Measurements from ENCODE around the gene SH3GL1. TPM values are rescaled to one million over a fixed set of nuclear protein-coding genes. Genes with fewer than 3 reads are reported as not detected.

Gene SH3GL1
- total RNA-seq, 1 experiment from 2014 or later, result 59.8 TPM

GRCh38 chr19:4319067-4319718 is 81.2 kb downstream of the SH3GL1 start:
- no peak overlapping the region for H2AFZ ChIP-seq (ENCODE audit: low read length)
- no peak overlapping the region for H3K4me3 ChIP-seq (ENCODE audit: low read length)
- ChIA-PET CTCF (no interaction called here), POLR2A (ENCODE audit: unreplicated experiment) (no interaction called here)
- DNase-seq (no peak), ATAC-seq (no peak)
- H3K79me2 ChIP-seq (ENCODE audit: low read length), result no peaks in the 10 kb centered on the region
- TF ChIP-seq CTCF (conservative IDR thresholded peaks at IDR 0.05; ENCODE audit: low read depth, low read length) (no peak), EZH2 (IDR thresholded peaks at IDR 0.05; ENCODE audit: low read length, unreplicated experiment) (no peak), EZH2phosphoT487 (IDR thresholded peaks at IDR 0.05; ENCODE audit: borderline replicate concordance, low read length) (no peak)
- H3K36me3 ChIP-seq (ENCODE audit: low read depth, low read length), result no peaks in the 10 kb centered on the region
- H3K9me3 ChIP-seq (ENCODE audit: low read length), result no peaks in the 10 kb centered on the region
- H3K4me2 ChIP-seq (ENCODE audit: low read length), result no peak overlapping the region
- BruUV-seq (replicated peaks), result no TSS peak
- H3K9ac ChIP-seq (ENCODE audit: low read length), result no peak overlapping the region
- no peaks in the 10 kb centered on the region for H3K4me1 ChIP-seq (ENCODE audit: insufficient read depth, low read length)
- H3K9me2 ChIP-seq (replicated peaks; ENCODE audit: low read length), result no peaks in the 10 kb centered on the region
- H3K27ac ChIP-seq (ENCODE audit: low read length), result no peak overlapping the region
- no peaks in the 10 kb centered on the region for H3K27me3 ChIP-seq (ENCODE audit: low read length)
- H4K20me1 ChIP-seq (ENCODE audit: low read length), result no peaks in the 10 kb centered on the region
- intact Hi-C loops (cut with micrococcal nuclease), result no loop called here
- no peaks in the 10 kb centered on the region for H3F3A ChIP-seq (ENCODE audit: low read length, unreplicated experiment)

- intact Hi-C loops (cut with micrococcal nuclease), result no loop called here
- Histone ChIP-seq H2AFZ (ENCODE audit: low read length) (no peak overlapping the region), H3K27me3 (ENCODE audit: low read length) (no peaks in the 10 kb centered on the region), H3K9me3 (ENCODE audit: low read length) (no peaks in the 10 kb centered on the region), H3K36me3 (ENCODE audit: low read depth, low read length) (no peaks in the 10 kb centered on the region), H4K20me1 (ENCODE audit: low read length) (no peaks in the 10 kb centered on the region), H3K79me2 (ENCODE audit: low read length) (no peaks in the 10 kb centered on the region), H3K9me2 (replicated peaks; ENCODE audit: low read length) (no peaks in the 10 kb centered on the region), H3K4me3 (ENCODE audit: low read length) (no peak overlapping the region), H3K4me1 (ENCODE audit: insufficient read depth, low read length) (no peaks in the 10 kb centered on the region), H3F3A (ENCODE audit: low read length, unreplicated experiment) (no peaks in the 10 kb centered on the region), H3K9ac (ENCODE audit: low read length) (no peak overlapping the region), H3K4me2 (ENCODE audit: low read length) (no peak overlapping the region), H3K27ac (ENCODE audit: low read length) (no peak overlapping the region)
- DNase-seq, result no peak
- ATAC-seq, result no peak
- CTCF ChIA-PET, result no interaction called here
- POLR2A ChIA-PET (ENCODE audit: unreplicated experiment), result no interaction called here
- no TSS peak for BruUV-seq (replicated peaks)
- TF ChIP-seq EZH2 (IDR thresholded peaks at IDR 0.05; ENCODE audit: low read length, unreplicated experiment) (no peak), CTCF (conservative IDR thresholded peaks at IDR 0.05; ENCODE audit: low read depth, low read length) (no peak), EZH2phosphoT487 (IDR thresholded peaks at IDR 0.05; ENCODE audit: borderline replicate concordance, low read length) (no peak)
Measured at GRCh38 chr19:4318460-4318859, 81.9 kb downstream of the SH3GL1 start.

GRCh38 chr19:4316956-4317355 is 83.4 kb downstream of the SH3GL1 start:
- CTCF ChIA-PET, result no interaction called here
- Histone ChIP-seq H3K4me1 (ENCODE audit: insufficient read depth, low read length) (no peaks in the 10 kb centered on the region), H3K9me2 (replicated peaks; ENCODE audit: low read length) (no peaks in the 10 kb centered on the region), H2AFZ (ENCODE audit: low read length) (no peak overlapping the region), H3K9ac (ENCODE audit: low read length) (no peak overlapping the region), H3K27me3 (ENCODE audit: low read length) (no peaks in the 10 kb centered on the region), H3K4me3 (ENCODE audit: low read length) (no peak overlapping the region), H3K79me2 (ENCODE audit: low read length) (no peaks in the 10 kb centered on the region), H3F3A (ENCODE audit: low read length, unreplicated experiment) (no peaks in the 10 kb centered on the region), H3K36me3 (ENCODE audit: low read depth, low read length) (no peaks in the 10 kb centered on the region), H3K9me3 (ENCODE audit: low read length) (no peaks in the 10 kb centered on the region), H4K20me1 (ENCODE audit: low read length) (no peaks in the 10 kb centered on the region), H3K27ac (ENCODE audit: low read length) (no peak overlapping the region), H3K4me2 (ENCODE audit: low read length) (no peak overlapping the region)
- BruUV-seq (replicated peaks), result no TSS peak
- DNase-seq (no peak), ATAC-seq (no peak)
- no peak for TF ChIP-seq EZH2 (IDR thresholded peaks at IDR 0.05; ENCODE audit: low read length, unreplicated experiment)
- no peak for TF ChIP-seq CTCF (conservative IDR thresholded peaks at IDR 0.05; ENCODE audit: low read depth, low read length)
- no peak for TF ChIP-seq EZH2phosphoT487 (IDR thresholded peaks at IDR 0.05; ENCODE audit: borderline replicate concordance, low read length)
- intact Hi-C loops (cut with micrococcal nuclease), result no loop called here
- POLR2A ChIA-PET (ENCODE audit: unreplicated experiment), result no interaction called here
